ENCODE data around the gene RBMY1E.
"Not testable (repeated sequence)": the region's sequence is repeated elsewhere in the genome, so short reads cannot be mapped to it uniquely, and the experiment has no call there.

Gene RBMY1E

DNA sequence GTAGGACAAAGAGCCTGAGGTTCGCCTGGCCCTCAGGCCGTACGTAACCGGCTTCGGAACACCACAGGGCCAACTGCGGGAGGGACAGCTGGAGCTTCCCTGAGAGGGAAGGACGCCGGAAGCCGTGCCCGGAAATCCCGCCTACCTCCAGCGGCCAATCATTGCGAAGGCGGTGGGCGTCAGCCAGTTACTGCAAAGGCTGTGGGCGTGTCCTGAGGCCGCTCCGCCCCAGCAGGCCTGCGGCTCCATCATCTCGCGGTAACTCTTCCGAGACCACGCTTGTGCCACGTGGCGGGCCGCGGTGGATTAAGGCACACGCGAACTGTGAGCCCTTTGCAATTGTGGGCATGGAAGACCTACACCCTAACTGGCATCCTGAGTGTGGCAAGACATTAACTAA, at the start of gene RBMY1E:
Gene RBMY1E (minus strand): TSS at position 101 of the 400 bp plus-strand sequence. CDS start 1,978 bp downstream, outside the sequence.
- not testable (repeated sequence) for DNase-seq (ENCODE audit: low read depth)

DNA sequence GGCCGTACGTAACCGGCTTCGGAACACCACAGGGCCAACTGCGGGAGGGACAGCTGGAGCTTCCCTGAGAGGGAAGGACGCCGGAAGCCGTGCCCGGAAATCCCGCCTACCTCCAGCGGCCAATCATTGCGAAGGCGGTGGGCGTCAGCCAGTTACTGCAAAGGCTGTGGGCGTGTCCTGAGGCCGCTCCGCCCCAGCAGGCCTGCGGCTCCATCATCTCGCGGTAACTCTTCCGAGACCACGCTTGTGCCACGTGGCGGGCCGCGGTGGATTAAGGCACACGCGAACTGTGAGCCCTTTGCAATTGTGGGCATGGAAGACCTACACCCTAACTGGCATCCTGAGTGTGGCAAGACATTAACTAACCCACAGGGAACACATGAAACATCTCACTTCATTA, 23.4 kb downstream of the RBMY1E start, which contains the start of gene RBMY1D:
Gene RBMY1D (minus strand): TSS at position 101 of the 400 bp plus-strand sequence. CDS start 2,013 bp downstream, outside the sequence.
- DNase-seq (ENCODE audit: low read depth), result not testable (repeated sequence)

DNA sequence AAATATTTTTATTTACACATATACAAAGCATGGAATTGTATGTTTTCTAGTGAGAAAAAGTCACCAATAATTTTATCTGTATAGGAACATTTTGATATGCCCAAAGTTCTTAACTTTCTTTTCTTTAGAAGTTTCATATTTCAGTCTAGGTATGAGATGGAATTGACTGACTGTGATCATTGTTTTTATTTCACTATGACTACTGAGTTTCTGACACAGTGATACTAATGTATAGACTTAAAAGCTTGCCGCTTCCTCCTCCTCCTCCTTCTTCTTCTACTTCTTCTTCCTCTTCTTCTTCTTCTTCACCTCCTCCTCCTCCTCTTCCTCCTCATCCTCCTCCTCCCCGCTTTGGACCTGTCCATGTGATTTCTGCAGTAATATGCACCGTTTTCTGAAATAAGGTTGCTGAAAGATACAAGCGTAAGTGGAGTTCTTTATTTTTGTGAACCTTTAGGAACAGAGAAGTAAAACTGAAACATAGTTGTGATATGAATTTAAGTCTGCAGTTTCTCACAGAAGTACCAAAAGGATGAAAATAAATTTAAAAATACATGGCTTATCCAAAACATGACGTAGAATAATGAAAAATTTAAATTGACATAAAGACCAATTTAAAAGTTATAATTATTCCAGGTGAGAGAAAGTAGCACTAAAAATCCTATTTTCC, 48.3 kb downstream of the RBMY1E start:
- DNase-seq (ENCODE audit: low read depth), result not testable (repeated sequence)

Data from stimulated activated CD8-positive, alpha-beta memory T cell treated with anti-CD3 and anti-CD28 coated beads, Interleukin-15, amount 100 ng/mL, for 1 hour (primary cell).